Lung microvascular endothelial cell (primary cell): ENCODE measurements around the gene PRLR. TPM values are rescaled to one million over a fixed set of nuclear protein-coding genes. Genes with fewer than 3 reads are reported as not detected.
"Not testable (repeated sequence)": the region's sequence is repeated elsewhere in the genome, so short reads cannot be mapped to it uniquely, and the experiment has no call there.

Source experiments
- DNase-seq, 2 donors: peaks; one replicate each; pipeline versions ENCODE4 v3.0.0 to v3.0.0-alpha.2; 2010; ENCODE audit warnings: low read depth in 2 of 2
- total RNA-seq: library from RNA; depleted of rRNA; stranded (reverse); fragments of >200 nt; gene quantifications from 2 replicates; pipeline ENCODE4 v1.2.1, GENCODE V29; 2014

Gene PRLR
- total RNA-seq, 1 donor from 2014 or later, result not detected

- DNase-seq, result no peak
Measured at GRCh38 chr5:35197351-35197750, 32.9 kb downstream of the PRLR start.

- DNase-seq, result no peak
Measured at GRCh38 chr5:35195472-35195852, 34.8 kb downstream of the PRLR start.

- DNase-seq, result no peak
Measured at GRCh38 chr5:35194635-35195471, 35.4 kb downstream of the PRLR start.

GRCh38 chr5:35192506-35192905 lies 37.8 kb downstream of the PRLR start:
- no peak for DNase-seq

GRCh38 chr5:35189801-35190200 lies 40.5 kb downstream of the PRLR start:
- not testable (repeated sequence) for DNase-seq

- DNase-seq, result no peak
Measured at GRCh38 chr5:35188031-35188457, 42.2 kb downstream of the PRLR start.

- not testable (repeated sequence) for DNase-seq
Measured at GRCh38 chr5:35187621-35188020, 42.7 kb downstream of the PRLR start.

GRCh38 chr5:35186749-35187148 lies 43.5 kb downstream of the PRLR start:
- no peak for DNase-seq

- no peak for DNase-seq
Measured at GRCh38 chr5:35185518-35185917, 44.8 kb downstream of the PRLR start.

GRCh38 chr5:35183556-35183955 lies 46.7 kb downstream of the PRLR start:
- no peak for DNase-seq

- peak; percentile 18 to 47 for DNase-seq
Measured at GRCh38 chr5:35182910-35183535, 47.3 kb downstream of the PRLR start.

- no peak for DNase-seq
Measured at GRCh38 chr5:35182486-35182885, 47.8 kb downstream of the PRLR start.

GRCh38 chr5:35180046-35180445 lies 50.2 kb downstream of the PRLR start:
- DNase-seq, result no peak

- no peak for DNase-seq
Measured at GRCh38 chr5:35177783-35178182, 52.5 kb downstream of the PRLR start.

- DNase-seq, result no peak
Measured at GRCh38 chr5:35172533-35172932, 57.8 kb downstream of the PRLR start.

GRCh38 chr5:35171991-35172390 lies 58.3 kb downstream of the PRLR start:
- no peak for DNase-seq

- no peak for DNase-seq
Measured at GRCh38 chr5:35171078-35171477, 59.2 kb downstream of the PRLR start.

GRCh38 chr5:35166043-35166442 lies 64.2 kb downstream of the PRLR start:
- DNase-seq, result no peak

GRCh38 chr5:35164860-35165542 lies 65.3 kb downstream of the PRLR start:
- no peak for DNase-seq

GRCh38 chr5:35163710-35164033 lies 66.6 kb downstream of the PRLR start:
- DNase-seq, result no peak

GRCh38 chr5:35162848-35163709 lies 67.2 kb downstream of the PRLR start:
- DNase-seq, result no peak
